NOMO-1 treated with DMSO at 0.1 percent for 48 hours (cell line): Measurements from ENCODE around the gene NOSIP.

ENCODE experiments used
- DNase-seq: peaks from one replicate; lab custom pipeline; 2025; ENCODE audit not compliant: unreplicated experiment; lab: John Stamatoyannopoulos, UW

Gene NOSIP

DNA sequence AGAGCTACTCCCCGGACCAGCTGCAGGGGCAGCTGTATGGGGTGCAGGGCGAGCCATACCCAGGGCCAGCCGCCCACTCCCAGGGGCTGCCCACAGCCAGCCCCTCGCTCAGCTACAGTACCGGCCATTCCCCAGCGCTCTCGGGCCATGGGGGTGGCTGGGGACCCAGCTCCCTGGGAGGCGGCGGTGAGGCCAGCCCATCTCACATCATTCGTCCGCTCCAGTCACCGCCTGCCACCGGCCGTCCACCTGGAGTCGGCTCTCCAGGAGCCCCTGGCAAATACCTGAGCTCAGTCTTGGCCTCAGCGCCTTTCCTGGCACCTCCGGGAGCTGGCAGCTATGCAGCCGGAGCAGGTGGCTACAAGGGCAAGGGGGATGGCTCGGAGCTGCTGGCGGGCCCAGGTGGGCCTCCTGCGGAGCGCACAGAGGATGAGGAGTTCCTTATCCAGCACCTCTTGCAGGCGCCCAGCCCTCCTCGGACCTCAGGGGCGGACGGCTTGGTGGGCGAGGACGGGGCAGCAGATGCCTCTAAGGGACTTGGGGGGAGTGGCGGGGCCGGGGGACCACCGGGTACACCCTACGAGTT, 15.6 kb upstream of the NOSIP start:
- no peak for DNase-seq

DNA sequence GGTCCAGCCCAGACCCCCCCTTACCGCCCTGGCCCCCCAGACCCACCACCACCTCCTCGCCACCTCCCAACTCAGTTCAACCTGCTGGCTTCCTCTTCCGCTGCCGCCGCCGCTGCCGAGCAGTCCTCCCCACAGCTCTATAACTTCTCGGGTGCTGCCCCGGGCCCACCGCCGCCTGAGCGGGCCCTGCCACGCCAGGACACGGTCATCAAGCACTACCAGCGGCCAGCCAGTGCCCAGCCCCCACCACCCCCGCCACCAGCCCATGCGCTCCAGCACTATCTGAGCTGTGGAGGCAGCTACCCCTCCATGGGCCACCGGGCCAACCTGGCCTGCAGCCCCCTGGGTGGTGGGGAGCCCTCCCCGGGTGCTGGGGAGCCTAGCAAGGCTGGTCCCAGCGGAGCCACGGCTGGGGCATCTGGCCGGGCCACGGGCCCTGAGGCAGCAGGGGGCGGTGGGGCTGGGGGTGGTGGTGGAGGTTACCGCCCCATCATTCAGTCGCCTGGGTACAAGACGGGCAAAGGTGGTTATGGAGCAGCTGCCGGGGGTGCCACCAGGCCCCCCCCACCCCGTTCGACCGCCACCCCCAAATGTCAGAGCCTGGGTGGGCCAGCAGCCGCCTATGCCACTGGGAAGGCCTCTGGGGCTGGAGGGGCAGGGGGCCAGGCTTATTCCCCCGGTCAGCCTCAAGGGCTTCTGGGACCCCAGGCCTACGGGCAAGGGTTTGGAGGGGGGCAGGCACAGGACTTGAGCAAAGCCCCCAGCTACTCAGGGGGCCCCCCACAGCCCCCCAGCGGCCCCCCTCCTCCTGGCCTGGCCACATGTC, 14.8 kb upstream of the NOSIP start:
- DNase-seq, result no peak

- no peak for DNase-seq
Measured at GRCh38 chr19:49594157-49594992, 14.0 kb upstream of the NOSIP start.

DNA sequence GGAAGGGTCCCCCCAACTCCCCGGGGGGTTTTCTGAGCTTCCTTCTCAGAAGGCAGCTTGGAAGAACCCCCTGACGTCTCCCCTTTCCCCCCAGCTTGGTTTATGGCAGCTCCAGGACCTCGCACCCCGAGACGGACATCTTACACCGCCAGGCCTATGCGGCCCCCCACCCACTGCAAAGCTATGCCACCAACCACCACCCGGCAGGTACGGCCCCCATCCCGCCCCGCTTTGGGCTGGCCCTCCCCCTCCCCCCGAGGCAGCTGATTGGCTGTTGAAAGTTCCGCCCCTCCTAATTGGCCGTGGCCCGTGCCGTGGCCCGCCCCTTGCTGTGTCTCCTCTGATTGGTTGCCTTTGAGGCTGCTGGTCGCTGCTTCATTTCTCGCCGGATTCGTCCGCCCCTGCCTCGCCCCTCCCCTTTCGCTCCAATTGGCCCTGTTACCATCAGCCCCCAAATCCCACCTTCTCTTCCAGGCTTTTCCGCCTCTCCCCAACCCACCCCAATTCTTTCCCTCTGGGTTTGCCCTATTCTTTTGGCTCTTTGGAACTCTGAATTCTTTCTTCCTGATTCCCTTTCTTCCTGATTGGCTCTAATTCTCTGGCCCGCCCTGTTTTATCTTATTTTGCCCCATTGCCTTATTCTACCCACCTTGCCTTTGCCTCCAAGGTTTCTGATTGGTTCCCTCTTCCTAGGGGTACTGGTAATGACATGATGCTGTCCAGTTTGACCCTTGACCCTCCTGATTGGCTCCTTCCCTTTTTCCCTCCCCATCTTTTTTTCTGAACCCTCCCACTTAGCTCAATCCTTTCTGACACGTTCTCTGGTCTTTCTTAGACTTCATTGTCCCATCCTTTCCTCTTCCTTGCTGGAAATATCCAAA, 13.1 kb upstream of the NOSIP start:
- peak; percentile 85 for DNase-seq

DNA sequence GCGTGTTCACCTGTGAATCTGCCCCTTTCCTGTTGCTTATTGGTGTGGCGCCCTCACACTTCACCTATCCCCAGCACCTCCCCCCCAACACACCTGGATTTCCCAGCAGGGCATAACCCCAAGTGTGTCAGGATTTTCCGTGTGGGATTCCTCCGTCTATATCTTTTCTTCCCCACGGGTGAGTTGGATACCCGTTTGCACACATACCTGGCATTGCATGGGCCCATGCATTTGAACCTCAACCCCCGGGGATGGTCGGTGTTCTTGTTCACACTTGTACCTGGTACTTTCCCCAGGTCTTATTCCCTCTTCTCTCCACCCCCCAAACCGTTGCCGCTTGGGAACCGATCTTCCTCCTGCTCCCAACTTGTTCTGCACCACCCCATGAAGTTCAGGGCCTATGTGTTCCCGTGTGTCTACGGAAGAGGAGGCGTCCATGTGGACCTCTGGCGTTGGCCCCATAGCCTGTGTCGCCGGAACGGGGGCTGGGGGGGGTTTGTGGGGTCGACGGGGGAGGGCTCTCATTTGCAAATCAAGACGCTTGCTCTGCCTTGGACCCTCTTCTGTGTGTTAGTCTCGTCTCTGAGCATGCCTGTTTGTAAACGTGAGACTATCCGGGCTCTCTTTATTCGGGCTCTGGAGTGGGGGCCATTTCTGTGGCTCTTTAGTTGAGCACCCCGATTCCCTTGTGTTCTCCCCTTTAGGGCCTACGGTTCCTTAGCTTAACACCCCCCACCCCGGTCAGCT, 12.3 kb upstream of the NOSIP start:
- DNase-seq, result no peak

GRCh38 chr19:49591731-49592485, 11.6 kb upstream of the NOSIP start:
- DNase-seq, result peak; percentile 33

DNA sequence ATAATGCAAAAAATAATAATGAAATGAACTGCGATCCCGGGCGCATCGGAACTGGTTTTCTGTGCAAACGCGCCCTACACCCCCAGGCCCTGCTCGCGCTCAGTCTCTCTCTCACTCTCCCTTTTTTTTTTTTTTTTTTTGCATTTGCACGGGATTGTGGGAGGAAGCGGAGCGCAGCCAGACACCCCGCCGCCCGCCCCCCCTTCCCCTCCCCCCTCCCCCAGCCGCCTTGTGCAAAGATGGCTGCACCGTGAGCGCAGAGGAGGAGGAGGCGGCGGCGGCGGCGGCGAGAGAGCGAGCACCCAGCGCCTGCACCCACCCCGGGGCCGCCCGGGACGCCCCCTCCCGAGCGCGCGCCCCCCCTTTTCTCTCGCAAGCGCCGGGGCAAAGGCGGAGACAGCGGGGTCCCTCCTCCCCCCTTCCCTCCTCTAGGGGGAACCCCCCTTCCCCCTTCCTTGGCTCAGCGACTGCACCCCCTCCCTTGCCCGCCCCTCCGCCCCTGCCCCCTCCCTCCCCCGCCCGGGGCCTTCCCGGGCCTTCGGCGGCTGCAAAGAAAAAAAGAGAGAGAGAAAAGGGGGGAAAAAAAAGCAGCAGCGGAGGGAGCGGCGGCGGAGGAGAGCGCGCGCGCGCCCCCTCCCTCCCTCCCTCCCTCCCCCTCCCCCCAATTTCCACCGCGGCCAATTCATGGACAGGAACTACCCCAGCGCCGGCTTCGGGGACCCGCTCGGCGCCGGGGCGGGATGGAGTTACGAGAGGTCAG, 10.8 kb upstream of the NOSIP start, which contains the start of gene PRR12:
Gene PRR12, plus strand, starts transcription at position 212 of the 760 bp plus-strand sequence. Its CDS starts 473 bp downstream, at position 685.
- DNase-seq, result peak; percentile 74

DNA sequence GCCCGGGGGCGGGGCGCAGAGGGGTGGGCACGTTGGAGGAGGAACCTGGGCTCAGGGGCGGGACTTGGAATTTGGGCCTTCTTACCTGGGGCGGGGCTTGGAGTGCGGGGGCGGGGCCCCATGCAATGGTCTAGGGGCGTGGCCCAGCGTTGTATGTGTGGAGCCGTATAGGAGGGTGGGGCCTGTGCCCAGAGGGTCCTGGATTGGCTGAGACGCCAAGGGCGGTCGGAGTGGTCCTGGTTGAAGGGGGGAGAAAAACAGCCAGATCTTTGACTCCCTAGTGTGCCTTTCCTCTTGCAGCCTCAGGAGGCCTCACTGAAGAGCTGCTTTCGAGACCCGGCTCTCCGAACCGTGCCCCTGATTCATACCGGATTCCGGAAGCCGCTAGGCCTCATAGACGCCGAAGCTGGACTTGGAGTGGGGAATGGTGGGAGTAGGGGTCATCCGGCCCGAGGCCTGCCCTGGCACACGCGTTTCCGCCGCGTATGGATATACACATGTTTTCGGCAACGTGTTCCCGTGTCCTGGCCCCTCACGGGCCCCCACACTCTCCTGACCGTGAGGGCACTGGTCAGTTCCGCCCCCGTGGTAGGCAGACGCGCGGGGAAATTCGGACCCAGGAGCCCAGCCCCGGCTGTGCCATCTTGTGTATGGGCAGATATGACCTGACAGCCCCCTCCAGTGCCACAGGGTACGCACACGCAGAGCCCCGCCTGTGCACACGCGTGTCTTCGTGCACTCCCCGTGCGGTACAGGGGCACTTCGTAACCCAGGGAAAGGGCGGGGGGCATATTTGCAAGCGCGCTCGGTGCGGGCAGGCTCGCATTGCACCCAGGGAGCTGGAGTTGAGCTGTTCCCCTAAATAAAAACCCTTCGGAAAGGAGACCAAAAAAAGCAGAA, 10.0 kb upstream of the NOSIP start:
- peak; percentile 99 for DNase-seq

DNA sequence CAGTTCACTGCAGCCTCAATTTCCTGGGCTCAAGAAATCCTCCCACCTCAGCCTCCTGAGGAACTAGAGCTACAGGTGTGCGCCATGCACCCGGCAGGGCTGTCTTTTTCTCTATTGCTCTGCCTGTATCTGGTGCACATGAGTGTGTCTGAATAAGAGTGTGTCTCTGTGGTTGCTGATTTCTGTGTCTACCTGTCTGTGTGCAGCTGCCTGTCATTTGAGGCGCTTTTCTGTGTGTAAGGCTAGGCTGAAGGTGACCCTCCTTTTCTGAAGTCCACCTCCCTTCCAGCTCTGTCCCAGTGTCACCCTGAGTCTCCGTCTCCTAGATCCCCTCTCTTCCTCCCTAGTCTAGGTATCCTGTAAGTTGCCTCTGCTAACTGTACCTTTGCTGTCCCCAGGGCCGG, 9.1 kb upstream of the NOSIP start:
- no peak for DNase-seq

DNA sequence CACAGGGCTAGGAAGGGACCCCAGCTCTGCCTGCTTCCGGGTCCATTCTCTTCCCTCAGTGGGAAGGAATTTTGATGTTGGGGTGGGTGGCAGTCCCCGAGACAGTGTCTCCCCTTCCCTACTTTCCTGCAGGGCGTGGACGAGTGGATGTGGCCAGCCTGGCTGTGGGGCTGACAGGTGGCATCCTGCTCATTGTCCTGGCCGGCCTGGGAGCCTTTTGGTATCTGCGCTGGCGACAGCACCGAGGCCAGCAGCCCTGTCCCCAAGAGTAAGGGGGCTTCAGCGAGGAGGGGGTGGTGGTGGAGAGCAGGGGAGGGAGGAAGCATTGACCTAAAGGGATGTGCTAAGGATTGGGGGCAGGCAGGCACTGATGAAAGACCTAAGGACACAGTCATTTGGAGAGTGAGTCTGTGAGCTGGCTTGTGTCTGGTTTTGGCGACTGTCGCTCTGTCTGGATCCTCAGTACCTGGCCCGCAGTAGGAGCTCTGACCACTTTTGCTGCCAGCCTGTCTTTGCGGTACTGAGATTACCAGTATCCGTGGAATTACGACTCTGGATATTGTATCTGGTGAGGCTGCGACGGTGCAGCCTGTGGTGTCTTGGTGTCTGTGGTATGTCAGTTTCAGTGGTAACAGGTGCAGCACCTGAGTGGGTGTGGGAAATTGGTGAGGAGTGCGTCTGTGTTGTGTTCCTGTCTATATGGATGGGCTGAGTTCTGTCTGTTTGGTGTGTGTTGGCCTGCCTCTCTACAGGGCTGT, 8.2 kb upstream of the NOSIP start:
- no peak for DNase-seq

- DNase-seq, result no peak
Measured at GRCh38 chr19:49587227-49587626, 6.9 kb upstream of the NOSIP start.

DNA sequence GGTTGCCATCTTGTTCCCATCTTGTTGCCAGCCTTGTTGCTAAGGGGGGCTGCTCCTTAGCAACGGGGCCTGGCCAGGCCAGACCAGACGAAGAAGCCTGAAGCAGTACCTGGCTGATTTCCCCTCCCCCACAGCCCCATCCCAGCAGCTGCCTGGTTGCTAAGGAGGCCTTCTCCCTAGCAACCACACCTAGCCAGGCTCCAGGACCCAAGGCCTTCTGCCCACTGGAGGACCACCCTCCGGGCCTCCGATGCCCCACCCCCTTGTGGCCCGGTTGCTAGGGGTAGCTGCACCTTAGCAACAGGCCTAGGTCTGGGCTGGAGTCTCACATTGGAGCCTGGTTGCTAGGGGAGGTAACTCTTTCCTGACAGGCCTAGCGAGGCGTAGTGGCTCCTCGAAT, 4.7 kb upstream of the NOSIP start:
- no peak for DNase-seq

GRCh38 chr19:49583239-49583638, 2.9 kb upstream of the NOSIP start:
- DNase-seq, result no peak

DNA sequence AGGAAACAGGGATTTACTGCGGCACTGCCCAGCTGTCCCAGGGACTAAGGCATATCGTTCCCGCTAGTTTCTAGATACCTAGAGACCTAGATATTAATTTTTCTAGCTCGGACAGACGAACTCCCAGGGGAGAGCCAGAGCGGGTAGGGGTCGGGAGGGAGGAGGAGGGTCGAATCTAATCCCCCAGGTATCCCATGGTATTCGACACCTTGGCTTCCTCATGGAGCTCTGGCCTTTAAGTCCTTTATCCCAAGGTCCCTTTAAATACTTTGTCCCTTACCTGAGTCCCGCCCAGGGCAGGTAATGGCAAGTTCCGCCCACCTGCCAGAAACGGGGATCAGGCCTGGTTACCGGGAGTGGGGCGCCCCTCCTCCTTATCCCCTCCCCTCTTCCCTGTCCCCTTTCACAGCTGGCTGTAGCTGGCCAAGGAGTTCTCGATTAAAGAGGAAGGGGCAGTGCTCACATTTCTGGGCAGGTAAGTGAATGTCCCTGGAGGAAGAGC, 702 bp upstream of the NOSIP start, which contains the start of gene PRRG2:
Gene PRRG2, plus strand, starts transcription at position 310 of the 502 bp plus-strand sequence. CDS start 1,904 bp downstream, outside the sequence.
- no peak for DNase-seq

DNA sequence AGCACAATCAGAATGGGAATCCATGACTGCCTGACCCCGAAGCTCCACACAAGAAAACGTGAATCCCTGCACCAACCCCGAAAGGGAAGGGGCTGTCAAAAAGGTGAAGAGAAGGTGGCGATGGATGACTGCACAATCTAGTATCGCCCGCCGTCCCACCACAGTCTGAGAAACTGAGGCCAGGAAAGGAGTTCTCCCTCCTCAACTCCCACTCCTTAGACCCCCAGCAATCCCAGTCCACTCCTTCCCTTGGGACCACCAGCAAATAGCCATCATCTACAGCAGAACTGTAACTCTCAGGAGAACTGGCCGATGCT, 451 bp downstream of the NOSIP start:
- no peak for DNase-seq

GRCh38 chr19:49579193-49579592, 1.2 kb downstream of the NOSIP start:
- DNase-seq, result no peak
